ENCODE data around the gene LDHB.
"Not testable (repeated sequence)": the region's sequence is repeated elsewhere in the genome, so short reads cannot be mapped to it uniquely, and the experiment has no call there.

LDHB gene

DNA sequence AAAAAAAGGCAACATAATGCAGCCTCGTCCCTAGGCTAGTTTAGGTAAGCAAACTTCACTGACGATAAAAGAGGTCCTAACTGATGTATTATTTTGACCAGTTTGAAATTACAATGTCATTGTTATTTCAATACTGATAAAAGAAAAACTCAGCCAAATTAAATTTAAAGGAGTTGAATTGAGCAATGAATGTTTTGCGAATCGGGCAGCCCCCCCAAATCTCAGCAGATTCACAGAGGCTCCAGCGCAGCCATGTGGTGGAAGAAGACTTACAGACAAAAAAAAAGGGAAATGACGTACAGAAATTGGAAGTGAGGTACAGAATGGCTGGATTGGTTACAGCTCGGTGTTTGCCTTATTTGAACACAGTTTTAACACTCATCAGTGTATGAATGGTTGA lies 8.2 kb upstream of the LDHB start:
- DNase-seq (ENCODE audit: low read depth, low spot score): no peak
- H3K4me3 ChIP-seq (ENCODE audit: low read length): no peak overlapping the region

DNA sequence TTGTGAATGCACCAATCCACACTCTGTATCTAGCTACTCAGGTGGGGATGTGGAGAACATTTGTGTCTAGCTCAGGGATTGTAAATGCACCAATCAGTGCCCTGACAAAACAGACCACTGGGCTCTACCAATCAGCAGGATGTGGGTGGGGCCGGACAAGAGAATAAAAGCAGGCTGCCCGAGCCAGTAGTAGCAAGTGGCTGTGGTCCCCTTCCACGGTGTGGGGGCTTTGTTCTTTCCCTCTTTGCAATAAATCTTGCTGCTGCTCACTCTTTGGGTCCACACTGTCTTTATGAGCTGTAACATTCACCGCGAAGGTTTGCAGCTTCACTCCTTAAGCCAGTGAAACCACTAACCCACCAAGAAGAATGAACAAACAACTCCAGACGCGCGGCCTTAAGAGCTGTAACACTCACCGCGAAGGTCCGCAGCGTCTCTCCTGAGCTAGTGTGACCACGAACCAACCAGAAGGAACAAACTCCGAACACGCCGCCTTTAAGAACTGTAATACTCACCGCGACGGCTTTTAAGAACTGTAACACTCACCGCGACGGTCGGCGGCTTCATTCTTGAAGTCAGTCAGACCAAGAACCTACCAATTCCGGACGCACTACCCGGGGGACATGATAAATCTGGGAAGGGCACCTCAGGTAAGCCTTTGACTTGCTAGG lies 4.6 kb upstream of the LDHB start:
- DNase-seq (ENCODE audit: low read depth, low spot score): no peak
- H3K4me3 ChIP-seq (ENCODE audit: low read length): no peak overlapping the region

DNA sequence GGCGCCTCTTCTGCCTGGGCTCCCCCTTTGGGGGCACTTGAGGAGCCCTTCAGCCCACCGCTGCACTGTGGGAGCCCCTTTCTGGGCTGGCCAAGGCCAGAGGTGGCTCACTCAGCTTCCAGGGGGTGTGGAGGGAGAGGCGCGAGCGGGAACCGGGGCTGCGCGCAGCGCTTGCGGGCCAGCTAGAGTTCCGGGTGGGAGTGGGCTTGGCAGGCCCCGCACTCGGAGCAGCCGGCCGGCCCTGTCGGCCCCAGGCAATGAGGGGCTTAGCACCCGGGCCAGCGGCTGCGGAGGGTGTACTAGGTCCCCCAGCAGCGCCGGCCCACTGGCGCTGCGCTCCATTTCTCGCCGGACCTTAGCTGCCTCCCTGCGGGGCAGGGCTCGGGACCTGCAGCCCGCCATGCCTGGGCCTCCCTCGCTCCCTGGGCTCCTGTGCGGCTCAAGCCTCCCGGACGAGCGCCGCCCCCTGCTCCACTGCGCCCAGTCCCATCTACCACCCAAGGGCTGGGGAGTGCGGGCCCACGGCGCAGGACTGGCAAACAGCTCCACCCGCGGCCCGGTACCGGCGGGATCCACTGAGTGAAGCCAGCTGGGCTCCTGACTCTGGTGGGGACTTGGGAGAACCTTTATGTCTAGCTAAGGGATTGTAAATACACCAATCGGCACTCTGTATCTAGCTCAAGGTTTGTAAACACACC lies 3.9 kb upstream of the LDHB start:
- not testable (repeated sequence) for H3K4me3 ChIP-seq (ENCODE audit: low read length); DNase-seq (ENCODE audit: low read depth, low spot score)

DNA sequence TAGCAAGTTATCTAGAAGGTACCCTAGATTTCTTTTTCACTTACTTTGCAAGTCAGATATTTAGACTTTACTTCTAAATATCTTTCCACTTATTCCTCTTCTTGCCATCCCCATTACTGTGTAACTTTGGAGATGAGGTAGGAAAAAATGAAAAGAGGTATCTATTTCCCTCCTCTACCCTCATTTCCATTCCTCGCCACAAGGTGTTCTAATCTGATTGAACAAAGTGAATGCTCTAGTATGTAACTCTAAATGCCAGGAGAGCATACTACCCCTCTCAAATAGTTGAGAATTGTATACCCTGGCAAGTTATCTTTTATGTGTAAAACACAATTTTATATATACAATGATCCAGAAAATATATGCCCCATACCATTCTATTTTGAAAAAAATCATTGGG lies 1.7 kb upstream of the LDHB start:
- H3K4me3 ChIP-seq (ENCODE audit: low read length): no peak overlapping the region
- DNase-seq (ENCODE audit: low read depth, low spot score): peak; percentile 31

DNA sequence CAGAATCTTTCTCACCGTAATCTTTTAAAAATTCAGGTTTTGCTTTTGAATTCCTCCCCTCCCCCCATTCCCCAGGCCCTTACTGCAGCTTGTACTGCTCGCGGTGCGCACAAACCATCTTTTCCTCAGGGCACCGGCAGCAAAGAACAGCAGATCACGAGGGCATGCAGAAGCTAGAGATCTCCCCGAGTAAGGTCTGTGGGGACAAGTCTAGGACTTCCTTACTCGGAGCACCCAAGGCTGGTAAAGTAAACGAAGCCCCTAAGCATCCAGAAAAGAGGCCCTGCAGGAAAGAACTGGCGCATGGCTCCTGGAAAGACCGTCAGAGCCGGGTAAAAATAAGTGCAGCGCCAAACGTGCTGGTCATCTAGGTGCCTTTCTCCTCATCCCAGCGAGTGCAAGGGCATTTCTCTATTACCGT lies 727 bp downstream of the LDHB start:
- peak; percentile 53 for DNase-seq (ENCODE audit: low read depth, low spot score)
- peak overlapping the region; percentile 73 for H3K4me3 ChIP-seq (ENCODE audit: low read length)

DNA sequence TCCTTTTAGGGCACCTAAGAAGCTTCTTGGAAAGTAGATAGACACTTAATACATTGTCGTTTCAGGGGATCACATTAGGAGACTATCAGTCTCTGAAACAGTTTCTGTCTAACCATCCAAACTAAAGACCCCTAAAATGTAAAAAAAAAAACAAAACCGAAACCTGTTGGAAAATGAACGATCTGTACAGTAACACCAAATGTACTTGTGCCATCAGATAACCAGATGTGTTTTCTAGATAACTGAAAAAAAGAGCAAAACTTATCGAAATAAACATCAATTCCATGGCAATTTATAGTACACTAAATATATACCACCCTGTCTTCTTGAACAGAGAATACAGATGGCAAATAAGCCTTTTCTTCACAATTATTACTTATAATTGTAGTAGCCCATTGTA lies 2.1 kb downstream of the LDHB start:
- no peak for DNase-seq (ENCODE audit: low read depth, low spot score)
- peak overlapping the region; percentile 73 for H3K4me3 ChIP-seq (ENCODE audit: low read length)

DNA sequence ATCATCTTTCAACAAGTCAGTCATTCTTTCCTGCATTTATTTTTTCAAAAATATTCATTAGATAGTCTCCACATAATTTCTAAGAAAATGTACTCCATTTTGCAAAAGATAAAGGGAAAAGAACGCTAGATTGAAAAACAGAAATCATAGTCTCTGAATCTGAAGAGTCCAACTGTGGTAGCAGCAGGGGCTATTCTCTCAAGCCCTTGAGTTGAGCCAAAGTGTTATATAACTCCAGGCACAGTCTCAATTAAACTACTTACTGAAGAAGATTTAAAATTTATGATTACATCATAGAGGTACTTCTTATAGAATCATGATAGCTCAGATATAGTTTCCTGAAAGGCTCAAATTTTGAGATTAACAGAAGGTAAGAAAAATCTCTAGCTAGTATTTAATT lies 5.8 kb downstream of the LDHB start:
- DNase-seq (ENCODE audit: low read depth, low spot score): no peak
- H3K4me3 ChIP-seq (ENCODE audit: low read length): no peak overlapping the region

DNA sequence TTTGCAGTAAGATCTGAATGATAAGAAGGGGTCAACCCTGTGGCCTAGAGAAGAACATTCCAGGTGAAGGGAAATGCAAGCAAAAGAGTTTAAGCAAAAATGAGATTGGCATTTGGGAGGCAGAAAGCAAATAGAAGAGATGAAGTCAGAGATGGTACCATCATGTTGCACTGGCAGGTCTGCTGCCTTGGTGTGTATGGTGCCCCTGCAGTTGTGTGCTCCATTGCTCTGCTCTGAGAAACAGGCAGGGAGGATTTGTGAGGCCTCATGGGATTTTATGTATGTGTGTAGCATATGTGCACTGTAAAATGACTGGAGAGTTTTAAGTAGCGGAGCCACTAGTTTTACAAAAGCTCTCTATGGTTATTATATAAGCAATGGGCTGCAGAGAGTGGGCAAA lies 6.6 kb downstream of the LDHB start:
- DNase-seq (ENCODE audit: low read depth, low spot score): no peak
- H3K4me3 ChIP-seq (ENCODE audit: low read length): no peak overlapping the region

DNA sequence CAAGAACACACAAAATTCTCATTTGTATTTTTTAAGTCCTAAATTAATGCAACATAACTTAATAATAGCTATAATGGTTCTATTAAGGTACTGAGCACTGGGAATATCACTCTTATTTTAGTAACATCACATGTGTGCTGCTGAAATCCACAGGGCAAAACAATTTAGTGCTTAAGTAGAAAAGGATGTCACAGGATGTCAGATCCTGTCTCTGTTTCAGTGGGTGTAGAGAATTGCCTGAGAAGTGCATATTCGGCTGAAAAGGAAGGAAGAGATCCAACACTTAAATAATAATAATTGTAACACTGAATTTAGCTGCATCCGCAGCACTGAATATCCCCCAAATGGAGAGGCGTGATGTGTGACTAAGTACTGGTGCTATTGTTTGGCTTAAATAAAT lies 8.6 kb downstream of the LDHB start:
- no peak for DNase-seq (ENCODE audit: low read depth, low spot score)
- H3K4me3 ChIP-seq (ENCODE audit: low read length): no peak overlapping the region

DNA sequence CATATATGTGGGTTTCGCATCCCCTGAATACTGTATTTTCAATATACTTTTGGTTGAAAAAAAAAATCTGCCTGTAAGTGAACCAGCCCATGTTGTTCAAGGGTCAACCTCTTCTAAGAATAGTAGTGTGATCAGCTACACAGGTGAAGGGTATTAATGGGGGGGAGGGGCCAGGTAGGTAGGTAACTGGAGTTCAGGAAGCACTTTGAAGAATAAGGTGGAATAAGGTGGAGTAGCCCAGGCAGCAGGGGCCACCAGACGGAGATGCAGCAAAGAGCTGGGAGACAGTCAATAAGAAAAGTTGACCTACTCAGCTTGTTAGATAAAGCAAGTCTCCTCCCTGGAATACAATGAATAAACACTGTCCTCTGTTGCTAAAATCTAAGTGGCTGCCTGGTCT lies 9.3 kb downstream of the LDHB start:
- H3K4me3 ChIP-seq (ENCODE audit: low read length): no peak overlapping the region
- no peak for DNase-seq (ENCODE audit: low read depth, low spot score)

DNA sequence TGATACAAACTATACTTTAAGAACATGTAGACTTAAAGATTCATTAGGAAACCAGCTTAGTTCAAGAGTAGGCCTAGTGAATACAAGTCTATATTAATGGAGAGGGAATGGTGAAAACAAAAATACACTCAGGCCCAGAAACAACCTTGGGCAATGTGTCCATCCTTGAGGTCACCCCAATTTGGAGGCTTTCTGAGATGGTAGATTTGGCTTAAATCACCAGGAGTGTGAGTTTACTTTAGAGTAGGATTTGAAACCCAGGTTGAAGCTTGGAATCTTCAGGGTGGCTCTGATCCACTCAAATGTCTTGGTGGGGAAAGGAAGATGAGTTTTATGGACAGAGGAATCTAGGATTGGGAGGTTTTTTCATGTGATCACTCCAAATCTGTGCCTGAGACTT lies 10.5 kb downstream of the LDHB start:
- no peak for DNase-seq (ENCODE audit: low read depth, low spot score)
- no peak overlapping the region for H3K4me3 ChIP-seq (ENCODE audit: low read length)

DNA sequence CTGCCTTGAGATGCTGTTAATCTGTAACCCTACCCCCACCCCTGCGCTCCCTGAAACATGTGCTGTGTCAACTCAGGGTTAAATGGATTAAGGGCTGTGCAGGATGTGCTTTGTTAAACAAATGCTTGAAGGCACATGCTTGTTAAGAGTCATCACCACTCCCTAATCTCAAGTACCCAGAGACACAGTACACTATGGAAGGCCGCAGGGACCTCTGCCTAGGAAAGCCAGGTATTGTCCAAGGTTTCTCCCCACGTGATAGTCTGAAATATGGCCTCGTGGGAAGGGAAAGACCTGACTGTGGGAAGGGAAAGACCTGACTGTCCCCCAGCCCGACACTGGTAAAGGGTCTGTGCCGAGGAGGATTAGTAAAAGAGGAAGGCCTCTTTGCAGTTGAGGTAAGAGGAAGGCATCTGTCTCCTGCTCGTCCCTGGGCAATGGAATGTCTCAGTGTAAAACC lies 12.6 kb downstream of the LDHB start:
- not testable (repeated sequence) for H3K4me3 ChIP-seq (ENCODE audit: low read length); DNase-seq (ENCODE audit: low read depth, low spot score)

DNA sequence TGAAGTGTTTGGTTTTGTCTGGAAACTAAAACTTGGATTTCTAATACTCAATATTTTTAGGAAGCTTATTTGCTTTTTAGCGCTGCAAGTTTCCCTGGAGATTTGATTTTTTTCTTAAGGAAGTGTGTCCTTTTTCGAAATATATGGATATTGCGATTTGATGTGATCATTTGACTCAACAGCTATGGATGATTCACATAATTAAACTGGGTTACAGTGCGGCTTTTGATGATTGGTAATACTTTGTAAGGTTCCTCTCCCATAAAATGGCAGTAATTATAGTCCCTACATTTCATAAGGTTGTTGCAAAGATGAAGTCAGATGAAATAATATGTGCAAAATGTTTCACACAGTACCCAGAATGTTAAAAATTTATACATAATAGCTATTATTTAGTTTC lies 13.1 kb downstream of the LDHB start:
- no peak overlapping the region for H3K4me3 ChIP-seq (ENCODE audit: low read length)
- no peak for DNase-seq (ENCODE audit: low read depth, low spot score)

DNA sequence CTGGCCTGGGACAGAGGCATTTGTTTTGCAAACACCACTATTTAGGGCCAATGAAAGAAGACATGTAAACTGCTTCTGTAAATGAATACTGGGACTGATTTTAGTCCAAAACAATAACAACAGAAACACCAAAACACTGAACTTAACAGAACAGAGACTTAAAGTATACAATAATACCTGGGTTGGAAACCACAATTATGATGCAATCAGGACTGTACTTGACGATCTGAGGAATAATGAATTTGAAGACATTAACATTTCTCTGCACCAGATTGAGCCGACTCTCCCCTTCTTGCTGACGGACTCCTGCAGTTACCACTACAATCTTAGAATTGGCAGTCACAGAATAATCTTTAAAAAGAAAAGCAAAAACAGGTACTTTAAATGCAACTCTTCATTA lies 13.9 kb downstream of the LDHB start:
- DNase-seq (ENCODE audit: low read depth, low spot score): no peak
- H3K4me3 ChIP-seq (ENCODE audit: low read length): no peak overlapping the region

DNA sequence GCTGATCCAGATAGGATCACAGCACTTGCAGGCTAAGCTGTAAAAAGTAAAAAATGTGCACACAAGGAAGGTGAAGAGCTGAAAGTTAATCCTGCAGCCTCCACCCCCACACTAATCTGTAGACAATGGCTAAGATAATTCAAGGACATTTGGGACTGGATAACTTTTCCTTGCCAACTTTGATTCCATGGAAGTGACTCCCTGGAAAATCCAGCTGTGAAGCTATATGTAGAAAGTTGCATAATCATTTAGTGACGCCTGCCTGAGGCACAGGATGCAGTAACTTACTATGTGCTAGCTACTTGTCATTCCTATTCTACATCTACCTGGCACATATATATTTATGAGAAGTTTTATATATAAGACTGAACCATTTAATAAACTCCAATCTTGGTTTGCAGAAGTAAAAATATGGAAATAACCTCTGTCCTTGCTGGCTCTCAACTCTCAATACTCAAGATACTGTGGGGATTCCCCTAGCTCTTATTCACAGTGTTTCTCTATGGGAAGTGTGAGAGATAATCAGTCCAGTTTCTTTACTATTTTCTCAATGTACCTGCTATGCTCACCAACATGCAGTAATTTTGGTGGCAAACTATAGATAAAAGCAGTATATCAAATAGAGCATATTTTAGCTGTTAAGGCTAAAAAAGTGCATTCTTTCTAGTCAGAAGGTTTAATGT lies 14.8 kb downstream of the LDHB start:
- H3K4me3 ChIP-seq (ENCODE audit: low read length): no peak overlapping the region
- no peak for DNase-seq (ENCODE audit: low read depth, low spot score)

DNA sequence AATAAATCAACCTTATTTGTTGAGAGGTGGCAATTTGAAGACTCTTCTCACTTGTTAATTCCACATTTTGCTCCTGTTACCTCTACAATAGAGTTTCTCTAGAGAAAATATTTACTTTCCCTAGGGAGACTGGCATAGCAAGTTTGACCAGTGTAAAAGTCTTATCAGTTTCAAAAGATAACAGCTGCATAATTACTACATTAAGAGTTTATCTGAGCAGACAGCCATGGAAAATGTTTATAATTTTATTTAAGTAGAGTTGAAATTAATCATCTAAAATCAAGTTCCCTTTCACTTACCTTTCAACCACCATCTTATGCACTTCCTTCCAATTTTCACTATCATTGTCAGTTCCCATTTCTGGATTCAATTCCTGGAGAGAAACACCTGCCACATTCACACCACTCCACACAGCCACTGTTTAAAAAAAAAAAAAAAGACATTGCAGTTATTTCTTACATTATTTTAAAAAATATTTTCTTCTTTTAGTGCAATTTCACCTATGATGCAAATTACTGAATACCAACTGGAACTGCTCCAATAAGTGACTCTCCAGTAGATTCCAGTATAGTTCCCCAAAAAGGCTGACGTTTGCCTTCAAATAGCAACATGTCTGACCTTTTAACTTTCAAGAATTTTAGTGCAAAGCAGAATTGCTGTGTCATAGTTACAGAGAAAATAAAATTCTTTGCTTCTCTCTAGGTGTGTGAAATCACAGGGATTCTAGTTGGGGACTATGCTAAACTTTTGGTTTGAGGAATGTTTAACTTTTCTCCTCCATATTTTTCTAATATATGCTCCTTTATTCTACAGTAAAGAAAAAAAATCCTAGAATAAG lies 19.4 kb downstream of the LDHB start:
- no peak overlapping the region for H3K4me3 ChIP-seq (ENCODE audit: low read length)
- no peak for DNase-seq (ENCODE audit: low read depth, low spot score)

DNA sequence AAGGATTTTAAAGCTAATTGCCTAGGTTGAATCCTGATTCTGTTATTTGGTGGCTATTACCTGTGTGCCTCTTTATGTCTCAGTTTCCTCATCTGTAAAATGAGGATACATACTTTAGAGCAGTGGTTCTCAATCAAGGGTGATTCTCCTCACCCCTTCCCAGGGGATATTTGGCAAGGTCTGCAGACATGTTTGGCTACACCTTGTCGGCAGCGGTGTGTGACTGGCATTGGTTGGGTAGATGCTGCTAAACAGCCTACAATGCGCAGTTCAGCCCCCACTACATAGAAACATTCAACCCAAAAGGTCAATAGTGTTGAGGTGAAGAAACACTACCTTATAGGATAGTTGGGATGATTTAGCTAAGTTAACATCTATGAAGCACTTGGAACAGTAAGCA lies 23.4 kb downstream of the LDHB start:
- no peak for DNase-seq (ENCODE audit: low read depth, low spot score)
- no peak overlapping the region for H3K4me3 ChIP-seq (ENCODE audit: low read length)

DNA sequence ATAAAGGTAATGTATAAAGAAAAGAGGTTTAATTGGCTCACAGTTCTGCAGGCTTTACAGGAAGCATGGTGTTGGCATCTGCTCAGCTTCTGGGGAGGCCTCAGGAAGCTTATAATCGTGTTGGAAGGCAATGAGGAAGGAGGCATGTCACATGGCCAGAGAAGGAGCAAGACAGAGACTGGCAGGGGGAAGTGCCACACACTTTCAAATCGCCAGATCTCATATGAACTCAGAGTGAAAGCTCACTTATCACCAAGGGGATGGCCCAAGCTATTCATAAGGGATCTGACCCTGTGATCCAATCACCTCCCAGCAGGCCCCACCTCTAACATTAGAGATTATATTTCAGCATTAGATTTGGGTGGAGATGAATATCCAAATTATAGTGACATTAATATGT lies 26.3 kb downstream of the LDHB start:
- H3K4me3 ChIP-seq (ENCODE audit: low read length): no peak overlapping the region
- no peak for DNase-seq (ENCODE audit: low read depth, low spot score)

DNA sequence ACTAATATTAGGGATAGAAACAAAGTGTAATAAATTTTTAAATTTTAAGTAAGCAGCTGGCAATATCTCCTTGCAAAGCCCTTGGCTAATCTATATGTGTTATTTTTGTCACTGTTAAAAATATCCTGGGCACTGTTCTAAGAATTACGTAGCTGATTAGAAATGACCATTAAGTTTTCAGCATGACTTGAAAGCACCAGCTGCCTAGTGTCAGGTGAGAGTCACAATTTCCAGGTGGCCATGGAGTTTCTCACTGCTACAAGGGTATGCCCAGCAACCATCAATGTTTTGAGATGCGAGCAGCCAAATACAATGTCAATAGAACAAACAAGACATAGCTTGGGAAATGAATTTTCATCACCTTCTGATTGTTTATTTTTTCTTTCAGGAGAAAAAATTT lies 29.7 kb downstream of the LDHB start:
- DNase-seq (ENCODE audit: low read depth, low spot score): no peak
- H3K4me3 ChIP-seq (ENCODE audit: low read length): no peak overlapping the region

DNA sequence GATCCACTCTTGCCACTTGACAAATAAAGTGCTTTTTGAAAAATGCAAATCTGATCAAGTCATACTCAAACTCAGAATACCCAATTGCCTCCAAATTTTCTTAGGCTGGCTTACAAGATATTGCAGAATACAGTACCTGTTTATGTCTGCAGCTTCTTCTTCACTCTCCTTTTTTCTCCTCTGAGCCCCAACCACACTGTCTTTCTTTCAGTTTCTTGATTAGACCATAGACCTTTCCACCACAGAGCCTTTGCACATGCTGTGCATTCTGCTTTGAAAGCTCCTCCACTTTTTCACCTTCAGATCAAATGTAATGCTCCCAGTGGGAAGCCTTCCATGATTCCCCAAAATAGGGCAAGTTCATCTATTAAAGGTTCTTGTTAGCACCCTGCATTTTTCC lies 39.1 kb downstream of the LDHB start:
- no peak overlapping the region for H3K4me3 ChIP-seq (ENCODE audit: low read length)
- no peak for DNase-seq (ENCODE audit: low read depth, low spot score)

Data from Jurkat, Clone E6-1 (cell line).